NB4 (cell line): ENCODE results near the gene C9.

Experiments
- POLR2A ChIP-seq: IDR thresholded peaks from 2 replicates; pipeline ENCODE4 v1.6.1; 2011; ENCODE audit warnings: mild to moderate bottlenecking; ENCODE audit not compliant: insufficient read length; ENCODE audit errors: extremely low read depth
- TF ChIP-seq, protein P1 (sequence below): IDR thresholded peaks from one replicate; pipeline ENCODE4 v1.5.1; 2012; ENCODE audit warnings: low read depth, low read length

DNA sequence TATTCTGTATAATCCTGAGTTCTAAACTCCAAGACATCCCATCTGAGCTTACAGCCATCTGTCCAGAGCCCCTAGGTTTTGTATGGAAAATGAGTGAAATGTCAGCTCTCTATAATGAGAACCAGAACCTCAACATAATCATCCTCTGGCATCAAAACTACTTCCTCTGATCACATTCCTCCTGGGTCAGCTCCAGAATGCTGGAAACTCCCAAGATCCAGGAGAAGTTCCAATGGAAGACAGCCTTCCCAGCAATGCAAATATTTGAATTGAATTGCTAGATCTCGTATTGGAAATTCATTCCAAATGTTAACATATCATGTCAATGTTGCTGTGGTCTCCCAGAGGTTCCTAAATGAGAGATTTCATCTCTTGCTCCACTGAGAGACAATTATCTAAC lies 23.8 kb downstream of the C9 start:
- TF ChIP-seq POLR2A = no peak
- TF ChIP-seq, protein P1, sequence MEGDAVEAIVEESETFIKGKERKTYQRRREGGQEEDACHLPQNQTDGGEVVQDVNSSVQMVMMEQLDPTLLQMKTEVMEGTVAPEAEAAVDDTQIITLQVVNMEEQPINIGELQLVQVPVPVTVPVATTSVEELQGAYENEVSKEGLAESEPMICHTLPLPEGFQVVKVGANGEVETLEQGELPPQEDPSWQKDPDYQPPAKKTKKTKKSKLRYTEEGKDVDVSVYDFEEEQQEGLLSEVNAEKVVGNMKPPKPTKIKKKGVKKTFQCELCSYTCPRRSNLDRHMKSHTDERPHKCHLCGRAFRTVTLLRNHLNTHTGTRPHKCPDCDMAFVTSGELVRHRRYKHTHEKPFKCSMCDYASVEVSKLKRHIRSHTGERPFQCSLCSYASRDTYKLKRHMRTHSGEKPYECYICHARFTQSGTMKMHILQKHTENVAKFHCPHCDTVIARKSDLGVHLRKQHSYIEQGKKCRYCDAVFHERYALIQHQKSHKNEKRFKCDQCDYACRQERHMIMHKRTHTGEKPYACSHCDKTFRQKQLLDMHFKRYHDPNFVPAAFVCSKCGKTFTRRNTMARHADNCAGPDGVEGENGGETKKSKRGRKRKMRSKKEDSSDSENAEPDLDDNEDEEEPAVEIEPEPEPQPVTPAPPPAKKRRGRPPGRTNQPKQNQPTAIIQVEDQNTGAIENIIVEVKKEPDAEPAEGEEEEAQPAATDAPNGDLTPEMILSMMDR = no peak
